Activated CD8-positive, alpha-beta memory T cell treated with anti-CD3 and anti-CD28 coated beads, Interleukin-2, amount 50 U/mL, for 1 hour (primary cell): ENCODE results near the gene PRKCE.
"Not testable (repeated sequence)": the region's sequence is repeated elsewhere in the genome, so short reads cannot be mapped to it uniquely, and the experiment has no call there.

ENCODE experiments used
- DNase-seq: peaks from one replicate; pipeline ENCODE4 v3.0.0-alpha.2; 2020; ENCODE audit errors: extremely low read depth

The PRKCE gene

DNA sequence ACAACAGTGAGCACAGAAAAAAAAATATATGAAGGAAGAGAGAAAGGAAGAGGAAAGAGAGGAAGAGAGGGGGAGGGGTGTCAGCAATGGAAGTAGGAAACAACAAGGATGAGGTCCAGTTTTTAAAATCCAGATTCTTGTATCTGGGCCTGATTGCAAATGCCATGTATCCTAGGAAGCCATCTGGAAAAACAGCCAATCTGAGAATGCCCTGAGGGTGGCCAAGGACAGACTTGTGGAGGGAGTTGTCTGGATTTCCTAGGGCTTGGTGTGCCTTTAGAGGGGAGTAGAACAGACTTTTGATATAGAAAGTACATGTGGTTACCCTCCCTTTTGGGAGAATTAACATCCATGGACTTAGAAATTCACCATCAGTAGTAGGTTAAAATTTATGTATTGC lies 47.1 kb downstream of the PRKCE start:
- no peak for DNase-seq

DNA sequence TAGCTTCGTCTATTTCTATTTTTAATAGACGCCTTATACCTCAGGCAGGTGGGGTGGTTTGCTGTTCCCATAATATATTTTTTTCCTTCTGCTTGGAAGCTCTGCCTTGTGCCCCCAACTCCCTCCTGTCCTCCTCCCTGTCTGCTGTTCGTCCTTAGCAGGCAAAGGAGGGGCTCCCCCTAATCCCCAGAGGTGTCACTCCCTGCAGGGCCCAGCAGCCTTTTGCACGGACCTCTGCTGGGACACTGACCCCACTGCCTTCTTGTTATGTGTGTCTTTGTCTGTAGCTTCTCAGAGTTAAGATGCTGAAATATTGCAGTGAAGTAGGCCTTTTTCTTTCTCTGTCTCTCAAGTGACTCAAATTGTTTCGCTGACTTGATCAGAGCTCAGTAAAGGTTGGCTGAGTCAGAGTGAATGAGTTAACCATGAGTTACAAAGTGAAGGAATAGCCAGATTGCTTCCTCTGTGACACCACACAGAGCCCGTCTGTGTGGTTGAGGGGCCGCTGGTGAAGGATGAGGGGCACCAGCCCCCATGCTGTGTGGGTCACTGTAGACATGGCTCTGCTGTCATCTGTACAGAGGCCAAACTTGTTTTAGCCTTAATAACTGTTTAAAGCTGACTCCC lies 47.7 kb downstream of the PRKCE start:
- DNase-seq = no peak

DNA sequence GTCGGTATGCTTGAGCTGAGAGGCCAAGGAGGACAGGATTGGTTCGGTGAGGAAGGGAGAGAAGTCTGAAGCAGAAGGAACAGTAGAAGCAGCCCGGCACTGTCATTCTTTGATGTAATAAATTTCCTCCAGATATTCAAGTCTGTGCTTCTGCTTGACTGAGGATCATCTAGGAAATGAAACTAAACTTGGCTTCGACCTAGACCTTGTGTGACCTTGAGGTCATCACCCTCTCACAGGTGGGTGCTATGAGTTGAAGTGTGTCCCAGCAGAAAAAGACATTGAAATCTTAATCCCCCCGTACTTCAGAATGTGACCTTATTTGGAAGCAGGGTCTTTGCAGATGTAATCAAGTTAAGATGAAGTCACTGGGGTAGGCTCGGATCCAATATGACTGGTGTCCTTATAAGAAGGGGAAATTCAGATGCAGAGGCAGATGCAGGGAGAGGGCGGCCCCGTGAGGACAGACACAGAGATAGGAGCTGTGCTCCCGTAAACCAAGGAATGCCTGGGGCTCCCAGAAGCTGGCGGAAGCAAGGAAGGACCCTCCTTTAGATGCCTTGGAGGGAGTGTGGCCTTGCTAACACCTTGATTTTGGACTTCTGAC lies 49.0 kb downstream of the PRKCE start:
- no peak for DNase-seq

DNA sequence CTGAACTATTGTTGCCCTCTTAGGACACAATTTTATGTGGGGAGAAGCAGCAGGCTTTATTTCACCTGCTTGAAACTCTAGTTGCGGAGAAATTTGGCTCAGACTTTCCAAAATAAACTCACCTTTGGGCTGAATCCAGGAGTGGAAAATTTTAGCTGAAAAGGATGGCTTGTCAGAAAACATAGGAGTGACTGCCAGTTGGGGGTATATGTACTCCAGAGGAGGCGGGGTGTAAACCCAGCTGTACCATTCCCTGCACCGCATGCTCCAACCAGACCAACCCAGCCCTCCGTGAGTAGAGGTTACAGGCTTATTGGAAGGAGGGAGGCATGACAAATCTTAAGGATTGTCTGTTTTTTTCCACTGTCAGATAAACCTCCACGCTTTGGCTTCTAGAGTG lies 53.8 kb downstream of the PRKCE start:
- no peak for DNase-seq

DNA sequence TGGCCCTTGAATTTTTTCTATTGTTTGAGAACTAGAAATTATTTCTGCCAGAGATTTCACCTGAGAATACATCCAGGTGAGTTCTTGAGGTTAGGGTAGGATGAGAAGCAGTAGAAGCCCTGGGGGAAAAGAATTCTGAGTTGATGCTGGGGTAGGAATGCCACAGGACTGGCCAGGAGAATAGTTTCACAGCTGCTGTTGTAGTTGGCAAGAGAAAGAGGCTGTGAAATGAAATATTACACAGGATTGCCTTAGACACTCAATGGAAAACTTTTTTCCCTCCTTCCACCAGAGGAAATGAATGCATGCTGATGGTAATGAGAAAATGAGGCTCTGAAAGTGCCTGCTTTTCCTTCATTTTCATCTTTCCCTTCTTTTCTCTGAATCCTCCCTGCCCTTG lies 54.6 kb downstream of the PRKCE start:
- DNase-seq = no peak

DNA sequence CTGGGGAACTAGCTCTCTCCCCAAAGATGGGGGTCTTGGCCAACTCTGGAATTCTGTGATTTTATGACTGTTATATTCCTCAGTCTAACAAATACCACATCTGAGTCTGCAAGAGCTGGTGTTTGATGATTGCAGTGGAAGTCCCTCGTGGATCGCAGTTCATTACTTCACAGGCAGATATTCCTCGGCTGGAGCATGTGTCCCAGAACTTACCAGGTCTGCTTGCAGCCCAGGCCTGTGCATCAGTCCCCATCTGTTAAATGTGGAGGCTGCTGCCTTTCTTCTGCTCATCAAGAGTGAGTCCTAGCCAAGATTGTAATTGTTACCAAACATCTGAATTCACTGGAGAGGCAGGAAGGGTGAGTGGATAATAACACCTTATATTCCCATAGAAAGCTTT lies 55.5 kb downstream of the PRKCE start:
- DNase-seq = no peak

DNA sequence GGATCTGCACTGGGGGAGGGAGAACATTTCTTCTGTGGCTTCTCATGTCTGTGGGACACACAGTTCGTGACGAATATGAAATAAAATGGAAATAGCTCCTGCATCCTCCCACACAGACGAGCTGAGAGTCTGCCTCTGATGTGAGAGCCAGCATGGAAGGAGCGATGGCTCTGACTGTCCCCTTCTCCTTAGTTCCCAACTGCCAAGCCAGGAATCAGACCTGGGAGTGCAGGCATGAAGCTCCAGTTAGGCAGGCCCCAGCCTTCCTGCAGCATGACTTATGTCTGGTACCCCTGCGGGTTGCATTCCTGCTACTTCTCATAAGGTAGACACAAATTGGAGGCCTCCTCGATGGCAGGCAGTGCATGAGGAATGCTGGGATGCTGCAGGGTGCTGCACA lies 56.2 kb downstream of the PRKCE start:
- no peak for DNase-seq

DNA sequence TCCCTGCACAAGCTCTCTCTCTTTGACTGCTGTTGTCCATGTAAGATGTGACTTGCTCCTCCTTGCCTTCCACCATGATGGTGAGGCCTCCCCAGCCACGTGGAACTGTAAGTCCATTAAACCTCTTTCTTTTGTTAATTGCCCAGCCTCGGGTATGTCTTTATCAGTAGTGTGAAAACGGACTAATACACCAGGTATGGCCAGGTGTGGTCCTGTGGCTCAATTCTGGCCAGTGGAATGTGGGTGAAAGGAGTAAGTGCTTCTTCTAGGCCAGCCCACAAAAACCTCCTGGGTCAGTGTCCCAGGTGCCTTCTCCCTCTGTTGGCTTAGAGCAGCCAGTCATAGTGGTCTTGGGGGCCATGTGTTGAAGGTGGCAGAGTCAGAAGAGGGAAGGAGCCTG lies 57.0 kb downstream of the PRKCE start:
- DNase-seq = no peak

DNA sequence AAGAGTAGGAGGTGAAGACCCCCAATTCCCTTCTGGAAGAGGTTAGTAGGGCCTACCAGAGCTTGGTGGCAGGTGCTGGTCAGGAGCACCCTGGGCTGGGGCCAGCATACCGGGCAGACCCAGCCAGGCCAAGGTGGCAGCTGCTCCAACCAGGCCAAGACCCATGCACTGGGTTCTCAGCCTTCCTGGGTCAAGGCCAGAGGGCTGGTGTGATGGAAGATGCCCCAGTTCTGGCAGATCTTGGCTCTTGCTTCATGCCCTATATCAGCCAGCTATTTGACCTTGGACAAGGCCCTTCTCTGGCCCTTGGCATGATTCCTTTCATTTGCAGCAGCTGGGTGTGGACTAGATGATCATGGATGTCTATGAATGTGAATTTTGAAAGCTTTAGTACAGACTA lies 57.7 kb downstream of the PRKCE start:
- no peak for DNase-seq

DNA sequence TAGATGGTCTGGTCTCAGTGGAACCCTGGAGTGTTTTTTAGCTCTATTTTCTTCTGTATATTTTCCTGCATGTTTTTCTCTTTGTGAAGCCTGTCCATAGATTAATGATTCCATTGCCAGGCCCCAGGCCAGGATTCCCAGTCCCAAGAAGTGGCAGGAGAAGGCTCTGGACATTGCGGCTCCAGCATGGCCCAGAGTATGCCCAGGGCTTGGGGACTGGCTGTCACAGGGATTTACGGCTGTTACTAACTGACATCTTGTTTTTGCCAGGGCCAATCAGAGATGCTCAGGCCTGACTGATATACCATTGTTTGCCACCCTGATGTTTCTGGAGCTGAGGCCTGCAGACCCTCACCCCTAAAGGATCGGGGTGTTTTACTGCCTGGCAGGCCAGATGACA lies 59.0 kb downstream of the PRKCE start:
- DNase-seq = no peak

DNA sequence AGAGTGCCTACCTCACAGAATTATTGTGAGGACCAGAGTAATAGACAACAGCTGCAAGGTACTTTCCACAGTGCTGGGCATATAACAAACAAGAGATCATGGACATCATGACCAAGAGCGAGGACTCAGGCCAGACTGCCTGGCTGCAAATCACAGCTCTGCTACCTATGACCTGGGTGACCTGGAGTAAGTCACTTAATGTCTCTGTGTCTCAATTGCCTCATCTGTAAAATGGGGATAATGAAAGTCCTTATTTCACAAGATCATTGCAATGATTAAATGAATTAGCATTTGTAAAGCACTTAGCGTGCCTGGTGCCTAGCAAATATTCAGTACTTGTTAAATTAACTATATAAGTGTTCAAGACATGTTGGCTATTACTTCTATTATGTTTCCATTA lies 59.7 kb downstream of the PRKCE start:
- no peak for DNase-seq

DNA sequence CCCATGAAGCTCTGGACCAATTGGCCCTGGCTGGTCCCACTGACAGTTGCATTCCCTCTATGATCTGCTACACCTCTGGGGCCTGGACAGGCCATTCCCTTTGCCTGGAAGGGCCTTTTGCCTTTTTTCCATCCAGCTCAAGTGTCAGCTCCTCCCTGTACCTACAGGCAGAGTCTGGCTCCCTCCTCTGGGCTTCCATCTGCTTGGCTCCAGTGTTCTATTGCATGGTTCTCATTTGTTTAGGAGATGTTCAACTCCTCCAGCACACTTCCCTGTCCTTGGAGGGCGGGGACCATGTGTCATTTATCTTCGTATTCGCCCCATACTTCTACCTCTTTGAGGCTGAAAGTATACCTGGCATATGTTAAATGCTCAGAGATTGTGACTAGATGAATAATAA lies 61.1 kb downstream of the PRKCE start:
- DNase-seq = no peak

DNA sequence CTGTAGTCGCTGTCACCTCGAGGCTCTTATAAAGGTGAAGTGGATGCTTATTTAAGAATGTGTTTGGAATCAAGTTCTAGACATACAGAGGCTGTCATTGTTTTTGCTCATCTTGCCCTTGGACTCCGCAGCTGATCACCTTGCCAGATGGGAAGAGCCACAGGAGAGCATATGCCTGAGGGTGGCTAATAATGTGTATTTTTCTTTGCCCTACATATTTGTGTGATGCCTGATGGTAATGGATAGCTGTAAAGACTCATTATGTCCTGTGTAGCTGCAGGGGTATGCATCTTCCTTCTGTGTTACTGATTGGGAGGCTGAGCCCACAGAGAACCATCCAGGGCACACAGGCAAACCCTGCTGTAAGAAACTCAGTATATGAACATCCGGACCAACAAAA lies 61.7 kb downstream of the PRKCE start:
- DNase-seq = no peak

DNA sequence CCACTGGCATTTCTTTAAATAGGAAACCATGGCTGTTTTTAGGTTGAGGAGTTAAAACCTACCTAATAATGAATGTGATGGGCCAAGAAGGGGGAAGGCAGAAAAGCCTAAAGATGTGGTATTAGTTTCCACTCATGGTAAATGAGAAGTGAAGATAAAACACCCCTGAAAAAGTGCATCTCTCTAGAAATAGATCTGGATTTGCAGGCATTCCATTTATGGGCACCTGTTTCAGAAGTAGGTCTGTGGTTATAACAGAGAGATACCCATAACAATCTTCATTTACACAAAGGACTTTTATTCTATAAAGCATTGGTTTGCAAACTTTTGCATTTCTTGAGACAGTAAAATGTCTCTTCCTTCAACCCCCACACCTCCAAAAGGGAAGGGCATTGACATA lies 62.1 kb downstream of the PRKCE start:
- no peak for DNase-seq

DNA sequence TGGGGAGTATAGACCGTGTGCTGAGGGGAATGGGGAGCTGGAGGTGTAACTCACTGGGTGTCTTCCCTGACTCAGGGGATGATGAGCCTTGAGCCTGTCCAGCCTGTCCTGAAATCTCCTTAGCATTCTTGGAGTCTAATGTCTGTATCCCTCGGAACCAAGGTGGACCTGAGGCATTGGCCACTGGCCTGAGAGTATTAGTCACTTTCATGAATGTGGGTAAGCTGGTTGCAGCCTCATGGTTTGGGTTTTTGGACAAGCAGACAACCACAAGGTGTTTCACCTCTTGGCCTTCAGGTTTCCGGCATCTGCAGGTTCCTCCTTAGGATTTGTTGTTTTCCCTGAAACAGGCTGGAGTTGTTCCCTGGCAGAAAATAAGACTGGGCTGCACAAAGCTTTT lies 63.2 kb downstream of the PRKCE start:
- DNase-seq = no peak

DNA sequence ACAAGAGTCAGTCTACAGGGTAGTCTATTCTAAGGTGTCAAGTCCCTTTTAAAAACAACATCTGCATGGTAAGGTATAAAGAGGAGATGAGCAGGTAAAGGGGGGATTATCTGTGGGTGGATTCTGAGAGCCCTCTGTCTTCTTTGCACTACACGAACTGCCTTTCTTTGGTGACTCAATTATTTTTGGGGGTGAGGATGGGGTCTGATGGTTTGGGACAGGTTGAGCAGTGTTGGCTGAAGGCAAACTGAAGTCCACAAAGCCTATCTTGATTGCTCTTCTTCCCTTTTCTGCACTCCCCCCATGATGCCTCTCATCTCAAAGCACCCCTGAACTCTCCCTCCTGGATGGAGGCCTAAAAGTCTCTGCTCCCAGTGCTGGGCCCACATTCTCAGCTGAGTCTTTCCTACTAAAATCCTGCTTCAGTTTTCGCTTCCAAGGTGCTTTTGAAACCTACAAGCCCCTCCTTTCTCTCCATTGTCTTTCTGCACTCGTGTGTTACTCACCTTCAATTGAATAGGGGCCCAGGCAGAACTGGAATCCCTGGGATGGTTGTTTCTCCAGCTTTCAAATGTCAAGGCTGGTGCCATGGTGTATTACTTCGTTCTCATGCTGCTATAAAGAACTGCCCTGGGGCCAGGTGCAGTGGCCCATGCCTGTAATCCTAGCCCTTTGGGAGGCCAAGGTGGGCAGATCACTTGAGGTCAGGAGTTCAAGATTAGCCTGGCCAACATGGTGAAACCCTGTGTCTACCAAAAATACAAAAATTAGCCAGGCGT lies 64.3 kb downstream of the PRKCE start:
- no peak for DNase-seq

DNA sequence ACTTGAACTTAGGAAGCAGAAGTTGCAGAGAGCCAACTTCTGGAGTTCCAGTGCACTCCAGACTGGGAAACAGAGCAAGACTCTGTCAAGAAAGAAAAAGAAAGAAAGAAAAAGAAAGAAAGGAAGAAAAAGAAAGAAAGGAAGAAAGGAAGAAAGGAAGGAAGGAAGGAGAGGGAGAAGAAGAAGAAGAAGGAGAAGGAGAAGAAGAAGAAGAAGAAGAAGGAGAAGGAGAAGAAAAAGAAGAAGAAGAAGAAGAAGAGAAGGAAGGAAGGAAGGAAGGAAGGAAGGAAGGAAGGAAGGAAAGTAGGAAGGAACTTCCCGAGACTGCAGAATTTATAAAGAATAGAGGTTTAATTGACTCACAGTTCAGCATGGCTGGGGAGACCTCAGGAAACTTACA lies 65.0 kb downstream of the PRKCE start:
- not testable (repeated sequence) for DNase-seq

DNA sequence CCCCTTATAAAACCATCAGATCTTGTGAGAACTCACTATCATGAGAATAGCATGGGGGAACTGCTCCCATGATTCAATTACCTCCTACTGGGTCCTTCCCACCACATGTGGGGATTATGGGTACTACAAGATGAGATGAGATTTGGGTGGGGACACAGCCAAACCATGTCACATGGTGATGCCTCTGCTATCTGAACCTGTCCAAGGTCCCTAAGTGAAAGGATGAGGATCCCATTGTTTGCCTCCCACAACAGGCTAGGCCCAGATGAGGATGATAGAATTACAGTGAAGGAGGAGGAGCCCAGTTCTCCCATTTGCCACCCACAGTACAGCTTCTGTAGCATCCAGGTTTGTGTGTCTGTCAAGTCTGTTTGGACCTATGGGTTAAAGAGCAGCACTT lies 65.4 kb downstream of the PRKCE start:
- DNase-seq = no peak

DNA sequence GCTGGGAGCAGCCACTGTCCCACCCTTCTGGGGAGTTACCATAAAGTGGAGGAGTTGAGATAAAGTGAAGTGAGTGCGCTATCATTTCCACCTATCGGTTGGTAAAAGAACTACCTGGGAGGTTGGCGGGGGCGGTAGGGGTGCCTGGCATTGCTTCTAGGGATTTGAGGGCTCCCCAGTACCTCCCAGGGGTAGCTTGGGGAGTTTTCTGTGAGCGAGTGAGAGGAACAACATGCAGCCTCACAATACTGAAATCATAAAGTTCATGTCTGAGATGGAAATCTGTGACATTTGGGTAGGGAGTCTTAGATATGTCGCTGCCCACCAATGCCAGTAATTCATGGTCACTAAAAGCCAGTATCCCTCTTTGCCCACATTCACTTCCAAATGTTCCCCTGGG lies 68.7 kb downstream of the PRKCE start:
- DNase-seq = no peak

DNA sequence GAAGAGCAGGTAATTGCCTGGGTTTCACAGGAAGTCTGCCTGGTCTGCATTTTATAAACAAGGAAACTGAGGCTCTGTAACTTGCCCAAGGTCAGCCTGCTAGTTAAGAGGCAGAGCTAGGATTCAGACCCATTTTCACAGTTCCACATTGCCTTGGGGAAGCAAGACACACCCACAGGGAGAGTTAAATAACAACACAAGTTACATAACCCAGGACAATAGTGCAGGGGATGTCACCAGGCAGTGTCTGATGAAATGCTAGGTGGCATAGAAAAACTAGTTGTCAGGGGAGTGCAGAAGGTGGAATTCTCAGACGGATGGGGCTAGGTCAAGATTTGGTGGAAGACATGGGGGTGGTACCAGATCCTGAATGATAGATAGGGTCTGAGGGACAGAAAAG lies 69.7 kb downstream of the PRKCE start:
- DNase-seq = no peak

DNA sequence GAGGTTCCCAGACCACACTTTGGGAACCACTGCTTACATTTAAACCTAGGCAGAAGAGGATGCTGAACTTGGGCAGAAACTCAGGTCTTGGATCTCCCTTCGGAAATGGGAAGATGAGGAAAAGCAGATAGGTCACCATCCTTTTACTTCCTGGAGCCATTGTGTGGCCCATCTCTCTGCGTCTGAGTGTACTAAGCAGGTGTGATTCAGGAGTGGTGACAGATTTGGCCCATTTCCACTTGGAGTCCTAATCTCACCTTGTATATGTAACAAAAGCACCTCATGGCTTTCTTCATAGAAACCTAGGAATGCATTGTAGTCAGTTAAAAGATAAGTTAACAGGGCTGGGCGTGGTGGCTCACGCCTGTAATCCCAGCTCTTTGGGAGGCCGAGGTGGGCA lies 71.0 kb downstream of the PRKCE start:
- no peak for DNase-seq

DNA sequence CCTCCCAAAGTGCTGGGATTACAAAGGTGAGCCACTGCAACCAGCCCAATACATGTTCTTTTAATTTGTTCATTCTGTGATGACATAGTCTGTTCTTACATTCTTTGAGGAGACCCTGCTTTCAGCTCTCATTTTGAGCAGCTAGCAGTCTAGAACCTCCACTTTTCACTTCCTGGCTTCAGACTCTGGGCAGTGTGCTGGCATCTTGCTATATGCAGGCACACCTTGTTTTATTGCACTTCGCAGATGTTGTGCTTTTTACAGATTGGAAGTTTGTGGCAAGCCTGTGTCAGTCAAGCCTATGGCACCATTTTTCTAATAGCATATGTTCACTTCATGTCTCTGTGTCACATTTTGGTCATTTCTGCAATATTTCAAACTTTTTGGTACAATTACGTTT lies 72.4 kb downstream of the PRKCE start:
- DNase-seq = no peak

DNA sequence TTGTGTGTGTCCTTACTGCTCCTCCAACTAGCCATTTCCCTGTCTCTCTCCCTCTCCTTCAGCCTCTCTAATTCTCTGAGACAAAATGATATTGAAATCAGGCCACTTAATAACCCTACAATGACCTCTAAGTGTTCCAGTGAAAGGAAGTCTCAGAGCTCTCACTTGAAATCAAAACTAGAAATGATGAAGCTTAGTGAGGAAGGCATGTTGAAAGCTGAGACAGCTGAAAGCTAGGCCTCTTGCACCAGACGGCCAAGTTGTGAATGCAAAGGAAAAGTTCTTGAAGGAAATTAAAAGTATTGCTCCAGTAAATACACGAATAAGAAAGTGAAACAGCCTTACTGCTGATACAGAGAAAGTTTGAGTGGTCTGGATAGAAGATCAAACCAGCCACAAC lies 72.9 kb downstream of the PRKCE start:
- DNase-seq = no peak

DNA sequence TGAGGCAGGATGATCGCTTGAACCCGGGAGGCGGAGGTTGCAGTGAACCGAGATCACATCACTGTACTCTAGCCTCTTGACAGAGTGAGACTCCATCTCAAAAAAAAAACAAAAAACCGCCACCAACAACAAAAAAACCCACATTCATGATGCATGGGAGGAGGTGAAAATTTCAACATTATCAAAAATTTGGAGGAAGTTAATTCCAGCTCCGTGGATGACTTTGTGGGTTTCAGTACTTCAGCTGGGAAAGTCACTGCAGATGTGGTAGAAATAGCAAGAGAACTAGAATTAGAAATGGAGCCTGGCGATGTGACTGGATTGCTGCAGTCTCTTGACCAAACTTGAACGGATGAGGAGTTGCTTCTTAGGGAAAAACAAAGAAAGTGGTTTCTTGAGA lies 74.3 kb downstream of the PRKCE start:
- DNase-seq = no peak
